SK-N-SH treated with all-trans-retinoic acid at 6 μM for 48 hours (cell line): Measurements from ENCODE around the gene EMX2.

ENCODE experiments used
- ARNTL ChIP-seq: fragments of 450-650 bp; formaldehyde crosslinking; IDR thresholded peaks from 2 replicates; pipeline ENCODE4 v1.5.0; 2020; ENCODE audit warnings: low read depth, mild to moderate bottlenecking, moderate library complexity, borderline replicate concordance
- GLIS3 ChIP-seq: fragments of 250-450 bp; sonication (Bioruptor Pico); IDR thresholded peaks from 2 replicates; pipeline ENCODE4 v1.5.0; 2020; ENCODE audit warnings: mild to moderate bottlenecking, moderate library complexity
- ISL1 ChIP-seq: fragments of 250-450 bp; sonication (Bioruptor Pico); IDR thresholded peaks from 2 replicates; pipeline ENCODE4 v2.1.2; 2022; ENCODE audit warnings: mild to moderate bottlenecking, moderate library complexity
- OSR1 ChIP-seq: fragments of 250-450 bp; sonication (Bioruptor Pico); IDR thresholded peaks from 2 replicates; pipeline ENCODE4 v1.8.0; 2022; ENCODE audit warnings: moderate library complexity, mild to moderate bottlenecking, inconsistent platforms
- PATZ1 ChIP-seq: fragments of 250-450 bp; sonication (Bioruptor Pico); IDR thresholded peaks from 2 replicates; pipeline ENCODE4 v1.8.0; 2020; ENCODE audit warnings: mild to moderate bottlenecking, moderate library complexity, borderline replicate concordance
- SNAI2 ChIP-seq: fragments of 250-450 bp; sonication (Bioruptor Pico); IDR thresholded peaks from 2 replicates; pipeline ENCODE4 v1.5.0; 2020; ENCODE audit warnings: mild to moderate bottlenecking, moderate library complexity
- ZFP3 ChIP-seq: fragments of 250-450 bp; sonication (Bioruptor Pico); IDR thresholded peaks from 2 replicates; pipeline ENCODE4 v1.5.0; 2020; ENCODE audit warnings: mild to moderate bottlenecking, moderate library complexity
- ZFP30 ChIP-seq: fragments of 450-650 bp; formaldehyde crosslinking; IDR thresholded peaks from 2 replicates; pipeline ENCODE4 v1.5.0; 2022; ENCODE audit warnings: mild to moderate bottlenecking, moderate library complexity
- ZNF565 ChIP-seq: fragments of 450-650 bp; formaldehyde crosslinking; conservative IDR thresholded peaks from 2 replicates; pipeline ENCODE4 v1.5.0; 2020; ENCODE audit warnings: low read depth, mild to moderate bottlenecking, moderate library complexity
- ZNF8 ChIP-seq: fragments of 450-650 bp; formaldehyde crosslinking; IDR thresholded peaks from 2 replicates; pipeline ENCODE4 v1.5.0; 2020; ENCODE audit warnings: mild to moderate bottlenecking, moderate library complexity

- TF ChIP-seq ARNTL (no peak), ZFP3 (CRISPR knock-in tag) (no peak), ZFP30 (CRISPR knock-in tag) (no peak), OSR1 (CRISPR knock-in tag) (no peak), PATZ1 (CRISPR knock-in tag) (no peak), ISL1 (no peak), ZNF565 (CRISPR knock-in tag) (no peak), ZNF8 (CRISPR knock-in tag) (no peak), GLIS3 (CRISPR knock-in tag) (no peak), SNAI2 (CRISPR knock-in tag) (no peak)
Measured at GRCh38 chr10:117501460-117502035, 41.0 kb upstream of the EMX2 start.
